Sigmoid colon (tissue), 4 donors: Measurements from ENCODE around the gene ARHGEF28.

ENCODE experiments used
- EP300 ChIP-seq, 4 donors: sonication (generic); formaldehyde crosslinking; IDR thresholded peaks; one replicate each; pipeline ENCODE4 v1.6.1; 2017; ENCODE audit warnings: antibody characterized with exemption in 4 of 4
- POLR2A ChIP-seq, 2 donors: fragments of 450-650 bp; IDR thresholded peaks; one replicate each; pipeline ENCODE4 v1.6.1; 2016; ENCODE audit warnings: antibody characterized with exemption in 2 of 2, mild to moderate bottlenecking in 2 of 2, moderate library complexity in 2 of 2
- POLR2AphosphoS5 ChIP-seq, 4 donors: sonication (generic); formaldehyde crosslinking; IDR thresholded peaks; one replicate each; pipeline ENCODE4 v1.6.1; 2017; ENCODE audit warnings: antibody characterized with exemption in 4 of 4
- TF ChIP-seq, protein P1 (sequence below), 4 experiments: fragments of 450-650 bp in 3 of 4; fragments of 200-600 bp in 1 of 4; IDR thresholded peaks; one replicate each; pipeline ENCODE4 v1.5.1; 2016 to 2019; ENCODE audit warnings: antibody characterized with exemption in 4 of 4, mild to moderate bottlenecking in 3 of 4, moderate library complexity in 2 of 4

DNA sequence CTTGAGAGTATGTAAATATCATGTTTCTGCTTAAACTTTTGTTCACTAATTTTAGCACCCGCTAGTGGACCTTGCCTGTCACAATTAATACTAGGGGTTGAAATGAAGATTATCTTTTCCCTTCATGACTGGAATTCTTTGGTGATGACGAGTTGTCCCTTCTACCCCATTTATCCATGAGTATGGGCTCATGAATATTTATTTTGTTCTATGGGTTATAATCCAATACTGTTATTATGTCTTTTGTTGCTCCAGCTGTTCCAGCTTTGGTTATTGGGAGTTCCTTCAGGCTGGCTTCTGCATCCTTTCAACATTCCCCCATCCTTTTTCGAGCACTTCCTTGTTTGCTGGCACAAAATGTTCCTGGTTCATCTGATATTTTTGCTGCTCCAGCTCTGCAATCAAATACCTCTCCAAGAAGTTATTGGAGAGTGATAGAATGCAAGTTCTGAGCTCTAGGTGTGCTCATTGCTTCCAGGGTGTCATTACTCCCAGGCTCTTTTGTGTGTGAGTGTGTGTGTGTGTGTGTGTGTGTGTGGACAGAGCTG is 19.7 kb upstream of the ARHGEF28 start:
- TF ChIP-seq, protein P1, sequence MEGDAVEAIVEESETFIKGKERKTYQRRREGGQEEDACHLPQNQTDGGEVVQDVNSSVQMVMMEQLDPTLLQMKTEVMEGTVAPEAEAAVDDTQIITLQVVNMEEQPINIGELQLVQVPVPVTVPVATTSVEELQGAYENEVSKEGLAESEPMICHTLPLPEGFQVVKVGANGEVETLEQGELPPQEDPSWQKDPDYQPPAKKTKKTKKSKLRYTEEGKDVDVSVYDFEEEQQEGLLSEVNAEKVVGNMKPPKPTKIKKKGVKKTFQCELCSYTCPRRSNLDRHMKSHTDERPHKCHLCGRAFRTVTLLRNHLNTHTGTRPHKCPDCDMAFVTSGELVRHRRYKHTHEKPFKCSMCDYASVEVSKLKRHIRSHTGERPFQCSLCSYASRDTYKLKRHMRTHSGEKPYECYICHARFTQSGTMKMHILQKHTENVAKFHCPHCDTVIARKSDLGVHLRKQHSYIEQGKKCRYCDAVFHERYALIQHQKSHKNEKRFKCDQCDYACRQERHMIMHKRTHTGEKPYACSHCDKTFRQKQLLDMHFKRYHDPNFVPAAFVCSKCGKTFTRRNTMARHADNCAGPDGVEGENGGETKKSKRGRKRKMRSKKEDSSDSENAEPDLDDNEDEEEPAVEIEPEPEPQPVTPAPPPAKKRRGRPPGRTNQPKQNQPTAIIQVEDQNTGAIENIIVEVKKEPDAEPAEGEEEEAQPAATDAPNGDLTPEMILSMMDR (IDR thresholded peaks at IDR 0.05): no peak
- TF ChIP-seq POLR2A (IDR thresholded peaks at IDR 0.05) (no peak), POLR2AphosphoS5 (IDR thresholded peaks at IDR 0.05) (no peak), EP300 (IDR thresholded peaks at IDR 0.05) (no peak)
